ENCODE results near the gene CARD14.

The CARD14 gene

GRCh38 chr17:80173916-80174315, 4.1 kb downstream of the CARD14 start:
- Histone ChIP-seq H3K4me1 (ENCODE audit: control insufficient read depth, insufficient read depth, low read length) (no peaks in the 10 kb centered on the region), H3K9ac (ENCODE audit: low read length) (no peak overlapping the region), H3K9me3 (ENCODE audit: control insufficient read depth, low read length) (no peaks in the 10 kb centered on the region), H3K27me3 (replicated peaks; ENCODE audit: control insufficient read depth, insufficient read depth, low read length) (peaks cover 36% of the 10 kb centered on the region), H3K4me3 (ENCODE audit: low read length) (no peak overlapping the region), H3K36me3 (ENCODE audit: control insufficient read depth, insufficient read depth, low read length, severe bottlenecking) (no peaks in the 10 kb centered on the region)
- no peak for DNase-seq (ENCODE audit: low read depth)

- no peaks in the 10 kb centered on the region for H3K4me1 ChIP-seq (ENCODE audit: control insufficient read depth, insufficient read depth, low read length)
- peaks cover 26% of the 10 kb centered on the region for H3K27me3 ChIP-seq (replicated peaks; ENCODE audit: control insufficient read depth, insufficient read depth, low read length)
- DNase-seq (ENCODE audit: low read depth), result no peak
- H3K9me3 ChIP-seq (ENCODE audit: control insufficient read depth, low read length), result no peaks in the 10 kb centered on the region
- H3K9ac ChIP-seq (ENCODE audit: low read length), result no peak overlapping the region
- H3K36me3 ChIP-seq (ENCODE audit: control insufficient read depth, insufficient read depth, low read length, severe bottlenecking), result no peaks in the 10 kb centered on the region
- H3K4me3 ChIP-seq (ENCODE audit: low read length), result no peak overlapping the region
Observed at GRCh38 chr17:80176757-80177156, 6.9 kb downstream of the CARD14 start.

- Histone ChIP-seq H3K9ac (ENCODE audit: low read length) (no peak overlapping the region), H3K27me3 (replicated peaks; ENCODE audit: control insufficient read depth, insufficient read depth, low read length) (peaks cover 22% of the 10 kb centered on the region), H3K4me3 (ENCODE audit: low read length) (no peak overlapping the region), H3K4me1 (ENCODE audit: control insufficient read depth, insufficient read depth, low read length) (no peaks in the 10 kb centered on the region), H3K9me3 (ENCODE audit: control insufficient read depth, low read length) (no peaks in the 10 kb centered on the region), H3K36me3 (ENCODE audit: control insufficient read depth, insufficient read depth, low read length, severe bottlenecking) (no peaks in the 10 kb centered on the region)
- no peak for DNase-seq (ENCODE audit: low read depth)
Observed at GRCh38 chr17:80177986-80178595, 8.3 kb downstream of the CARD14 start.

GRCh38 chr17:80180192-80180591, 10.4 kb downstream of the CARD14 start:
- peaks cover 22% of the 10 kb centered on the region for H3K27me3 ChIP-seq (replicated peaks; ENCODE audit: control insufficient read depth, insufficient read depth, low read length)
- no peaks in the 10 kb centered on the region for H3K9me3 ChIP-seq (ENCODE audit: control insufficient read depth, low read length)
- H3K9ac ChIP-seq (ENCODE audit: low read length), result no peak overlapping the region
- no peak for DNase-seq (ENCODE audit: low read depth)
- H3K4me3 ChIP-seq (ENCODE audit: low read length), result no peak overlapping the region
- H3K4me1 ChIP-seq (ENCODE audit: control insufficient read depth, insufficient read depth, low read length), result no peaks in the 10 kb centered on the region
- H3K36me3 ChIP-seq (ENCODE audit: control insufficient read depth, insufficient read depth, low read length, severe bottlenecking), result no peaks in the 10 kb centered on the region

GRCh38 chr17:80181431-80181830, 11.6 kb downstream of the CARD14 start:
- Histone ChIP-seq H3K27me3 (replicated peaks; ENCODE audit: control insufficient read depth, insufficient read depth, low read length) (peaks cover 25% of the 10 kb centered on the region), H3K4me1 (ENCODE audit: control insufficient read depth, insufficient read depth, low read length) (no peaks in the 10 kb centered on the region), H3K9me3 (ENCODE audit: control insufficient read depth, low read length) (no peaks in the 10 kb centered on the region), H3K9ac (ENCODE audit: low read length) (no peak overlapping the region), H3K36me3 (ENCODE audit: control insufficient read depth, insufficient read depth, low read length, severe bottlenecking) (no peaks in the 10 kb centered on the region), H3K4me3 (ENCODE audit: low read length) (no peak overlapping the region)
- DNase-seq (ENCODE audit: low read depth), result no peak

- Histone ChIP-seq H3K27me3 (replicated peaks; ENCODE audit: control insufficient read depth, insufficient read depth, low read length) (peaks cover 22% of the 10 kb centered on the region), H3K4me3 (ENCODE audit: low read length) (no peak overlapping the region), H3K9ac (ENCODE audit: low read length) (no peak overlapping the region), H3K4me1 (ENCODE audit: control insufficient read depth, insufficient read depth, low read length) (peaks cover 6% of the 10 kb centered on the region), H3K9me3 (ENCODE audit: control insufficient read depth, low read length) (no peaks in the 10 kb centered on the region), H3K36me3 (ENCODE audit: control insufficient read depth, insufficient read depth, low read length, severe bottlenecking) (no peaks in the 10 kb centered on the region)
- no peak for DNase-seq (ENCODE audit: low read depth)
Observed at GRCh38 chr17:80182118-80182844, 12.5 kb downstream of the CARD14 start.

- Histone ChIP-seq H3K27me3 (replicated peaks; ENCODE audit: control insufficient read depth, insufficient read depth, low read length) (peaks cover 22% of the 10 kb centered on the region), H3K36me3 (ENCODE audit: control insufficient read depth, insufficient read depth, low read length, severe bottlenecking) (no peaks in the 10 kb centered on the region), H3K9me3 (ENCODE audit: control insufficient read depth, low read length) (no peaks in the 10 kb centered on the region), H3K4me1 (ENCODE audit: control insufficient read depth, insufficient read depth, low read length) (peaks cover 11% of the 10 kb centered on the region), H3K9ac (ENCODE audit: low read length) (no peak overlapping the region), H3K4me3 (ENCODE audit: low read length) (no peak overlapping the region)
- DNase-seq (ENCODE audit: low read depth), result no peak
Observed at GRCh38 chr17:80182845-80183223, 13.0 kb downstream of the CARD14 start.

GRCh38 chr17:80183581-80184422, 14.0 kb downstream of the CARD14 start:
- peaks cover 14% of the 10 kb centered on the region for H3K4me1 ChIP-seq (ENCODE audit: control insufficient read depth, insufficient read depth, low read length)

GRCh38 chr17:80184423-80184714, 14.5 kb downstream of the CARD14 start:
- Histone ChIP-seq H3K9me3 (ENCODE audit: control insufficient read depth, low read length) (no peaks in the 10 kb centered on the region), H3K4me3 (ENCODE audit: low read length) (no peak overlapping the region), H3K9ac (ENCODE audit: low read length) (no peak overlapping the region), H3K27me3 (replicated peaks; ENCODE audit: control insufficient read depth, insufficient read depth, low read length) (peaks cover 16% of the 10 kb centered on the region), H3K4me1 (ENCODE audit: control insufficient read depth, insufficient read depth, low read length) (peaks cover 14% of the 10 kb centered on the region), H3K36me3 (ENCODE audit: control insufficient read depth, insufficient read depth, low read length, severe bottlenecking) (no peaks in the 10 kb centered on the region)
- no peak for DNase-seq (ENCODE audit: low read depth)

More at GRCh38 chr17:80183581-80184422, 14.0 kb downstream of the CARD14 start:
- no peaks in the 10 kb centered on the region for H3K36me3 ChIP-seq (ENCODE audit: control insufficient read depth, insufficient read depth, low read length, severe bottlenecking)
- no peak for DNase-seq (ENCODE audit: low read depth)
- H3K9ac ChIP-seq (ENCODE audit: low read length), result no peak overlapping the region
- peaks cover 17% of the 10 kb centered on the region for H3K27me3 ChIP-seq (replicated peaks; ENCODE audit: control insufficient read depth, insufficient read depth, low read length)
- H3K9me3 ChIP-seq (ENCODE audit: control insufficient read depth, low read length), result no peaks in the 10 kb centered on the region
- H3K4me3 ChIP-seq (ENCODE audit: low read length), result no peak overlapping the region

GRCh38 chr17:80185968-80186367, 16.1 kb downstream of the CARD14 start:
- no peak for DNase-seq (ENCODE audit: low read depth)
- no peak overlapping the region for H3K4me3 ChIP-seq (ENCODE audit: low read length)
- peaks cover 14% of the 10 kb centered on the region for H3K4me1 ChIP-seq (ENCODE audit: control insufficient read depth, insufficient read depth, low read length)
- H3K9ac ChIP-seq (ENCODE audit: low read length), result no peak overlapping the region
- no peaks in the 10 kb centered on the region for H3K9me3 ChIP-seq (ENCODE audit: control insufficient read depth, low read length)
- peaks cover 16% of the 10 kb centered on the region for H3K27me3 ChIP-seq (replicated peaks; ENCODE audit: control insufficient read depth, insufficient read depth, low read length)
- H3K36me3 ChIP-seq (ENCODE audit: control insufficient read depth, insufficient read depth, low read length, severe bottlenecking), result no peaks in the 10 kb centered on the region

- Histone ChIP-seq H3K9ac (ENCODE audit: low read length) (peak overlapping the region; percentile 78), H3K4me1 (ENCODE audit: control insufficient read depth, insufficient read depth, low read length) (peaks cover 14% of the 10 kb centered on the region), H3K27me3 (replicated peaks; ENCODE audit: control insufficient read depth, insufficient read depth, low read length) (peaks cover 27% of the 10 kb centered on the region), H3K9me3 (ENCODE audit: control insufficient read depth, low read length) (no peaks in the 10 kb centered on the region), H3K36me3 (ENCODE audit: control insufficient read depth, insufficient read depth, low read length, severe bottlenecking) (no peaks in the 10 kb centered on the region), H3K4me3 (ENCODE audit: low read length) (peak overlapping the region; percentile 79)
- no peak for DNase-seq (ENCODE audit: low read depth)
Observed at GRCh38 chr17:80187090-80187489, 17.3 kb downstream of the CARD14 start.

Measured in adipocyte (in vitro differentiated cells).